ENCODE measurements around the gene C1orf159. TPM values are rescaled to one million over a fixed set of nuclear protein-coding genes. Genes with fewer than 3 reads are reported as not detected.

C1orf159 gene
- polyA plus RNA-seq, 1 donor from 2014 or later, result 31.5 TPM

DNA sequence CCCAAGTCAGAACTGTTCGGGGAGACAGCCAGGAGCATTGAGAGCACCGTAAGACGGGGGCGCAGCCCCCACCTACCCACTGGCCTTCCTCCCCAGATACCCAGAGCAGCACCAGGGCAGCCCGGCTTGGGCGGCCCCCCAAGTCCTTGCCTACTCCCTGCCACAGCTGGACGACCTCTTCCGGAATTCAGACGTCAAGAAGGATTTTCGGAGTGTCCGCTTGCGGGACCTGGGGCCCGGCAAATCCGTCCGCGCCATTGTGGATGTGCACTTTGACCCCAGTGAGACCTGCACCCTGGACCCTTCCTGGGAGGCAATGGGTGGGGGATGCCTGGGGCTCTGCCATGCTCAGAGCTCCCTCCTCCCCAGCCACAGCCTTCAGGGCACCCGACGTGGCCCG, 68.5 kb downstream of the C1orf159 start:
- H3K9me2 ChIP-seq (ENCODE audit: insufficient read depth, low read length), result no peaks in the 10 kb centered on the region
- H3F3A ChIP-seq (ENCODE audit: insufficient read depth, low read length, poor library complexity, severe bottlenecking), result no peaks in the 10 kb centered on the region
- no peak overlapping the region for H3K27ac ChIP-seq (ENCODE audit: low read length)
- H3K27me3 ChIP-seq (ENCODE audit: insufficient read depth, low read depth, low read length), result no peaks in the 10 kb centered on the region
- no peaks in the 10 kb centered on the region for H3K36me3 ChIP-seq (ENCODE audit: insufficient read depth, low read length)
- no peaks in the 10 kb centered on the region for H3K9me3 ChIP-seq (ENCODE audit: low read length)
- no peak overlapping the region for H3K9ac ChIP-seq (ENCODE audit: low read length)
- H3K79me2 ChIP-seq (replicated peaks; ENCODE audit: insufficient read depth, low read length), result no peaks in the 10 kb centered on the region
- H3K4me3 ChIP-seq (ENCODE audit: low read length), result no peak overlapping the region
- H3K4me2 ChIP-seq (ENCODE audit: low read length), result no peak overlapping the region
- TF ChIP-seq TAF1 (IDR thresholded peaks at IDR 0.05; ENCODE audit: low read depth) (no peak), POLR2AphosphoS5 (IDR thresholded peaks at IDR 0.05) (no peak), EP300 (conservative IDR thresholded peaks at IDR 0.05; ENCODE audit: poor library complexity, severe bottlenecking) (no peak), SMC3 (conservative IDR thresholded peaks at IDR 0.05; ENCODE audit: poor library complexity) (no peak), RAD21 (conservative IDR thresholded peaks at IDR 0.05) (no peak), EZH2 (IDR thresholded peaks at IDR 0.05; ENCODE audit: borderline replicate concordance, insufficient read depth, low read length, poor library complexity, severe bottlenecking) (no peak), MXI1 (conservative IDR thresholded peaks at IDR 0.05; ENCODE audit: poor library complexity, severe bottlenecking) (no peak)
- TF ChIP-seq, protein P1, sequence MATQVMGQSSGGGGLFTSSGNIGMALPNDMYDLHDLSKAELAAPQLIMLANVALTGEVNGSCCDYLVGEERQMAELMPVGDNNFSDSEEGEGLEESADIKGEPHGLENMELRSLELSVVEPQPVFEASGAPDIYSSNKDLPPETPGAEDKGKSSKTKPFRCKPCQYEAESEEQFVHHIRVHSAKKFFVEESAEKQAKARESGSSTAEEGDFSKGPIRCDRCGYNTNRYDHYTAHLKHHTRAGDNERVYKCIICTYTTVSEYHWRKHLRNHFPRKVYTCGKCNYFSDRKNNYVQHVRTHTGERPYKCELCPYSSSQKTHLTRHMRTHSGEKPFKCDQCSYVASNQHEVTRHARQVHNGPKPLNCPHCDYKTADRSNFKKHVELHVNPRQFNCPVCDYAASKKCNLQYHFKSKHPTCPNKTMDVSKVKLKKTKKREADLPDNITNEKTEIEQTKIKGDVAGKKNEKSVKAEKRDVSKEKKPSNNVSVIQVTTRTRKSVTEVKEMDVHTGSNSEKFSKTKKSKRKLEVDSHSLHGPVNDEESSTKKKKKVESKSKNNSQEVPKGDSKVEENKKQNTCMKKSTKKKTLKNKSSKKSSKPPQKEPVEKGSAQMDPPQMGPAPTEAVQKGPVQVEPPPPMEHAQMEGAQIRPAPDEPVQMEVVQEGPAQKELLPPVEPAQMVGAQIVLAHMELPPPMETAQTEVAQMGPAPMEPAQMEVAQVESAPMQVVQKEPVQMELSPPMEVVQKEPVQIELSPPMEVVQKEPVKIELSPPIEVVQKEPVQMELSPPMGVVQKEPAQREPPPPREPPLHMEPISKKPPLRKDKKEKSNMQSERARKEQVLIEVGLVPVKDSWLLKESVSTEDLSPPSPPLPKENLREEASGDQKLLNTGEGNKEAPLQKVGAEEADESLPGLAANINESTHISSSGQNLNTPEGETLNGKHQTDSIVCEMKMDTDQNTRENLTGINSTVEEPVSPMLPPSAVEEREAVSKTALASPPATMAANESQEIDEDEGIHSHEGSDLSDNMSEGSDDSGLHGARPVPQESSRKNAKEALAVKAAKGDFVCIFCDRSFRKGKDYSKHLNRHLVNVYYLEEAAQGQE (IDR thresholded peaks at IDR 0.05; ENCODE audit: borderline replicate concordance), result no peak
- TF ChIP-seq, protein P2, sequence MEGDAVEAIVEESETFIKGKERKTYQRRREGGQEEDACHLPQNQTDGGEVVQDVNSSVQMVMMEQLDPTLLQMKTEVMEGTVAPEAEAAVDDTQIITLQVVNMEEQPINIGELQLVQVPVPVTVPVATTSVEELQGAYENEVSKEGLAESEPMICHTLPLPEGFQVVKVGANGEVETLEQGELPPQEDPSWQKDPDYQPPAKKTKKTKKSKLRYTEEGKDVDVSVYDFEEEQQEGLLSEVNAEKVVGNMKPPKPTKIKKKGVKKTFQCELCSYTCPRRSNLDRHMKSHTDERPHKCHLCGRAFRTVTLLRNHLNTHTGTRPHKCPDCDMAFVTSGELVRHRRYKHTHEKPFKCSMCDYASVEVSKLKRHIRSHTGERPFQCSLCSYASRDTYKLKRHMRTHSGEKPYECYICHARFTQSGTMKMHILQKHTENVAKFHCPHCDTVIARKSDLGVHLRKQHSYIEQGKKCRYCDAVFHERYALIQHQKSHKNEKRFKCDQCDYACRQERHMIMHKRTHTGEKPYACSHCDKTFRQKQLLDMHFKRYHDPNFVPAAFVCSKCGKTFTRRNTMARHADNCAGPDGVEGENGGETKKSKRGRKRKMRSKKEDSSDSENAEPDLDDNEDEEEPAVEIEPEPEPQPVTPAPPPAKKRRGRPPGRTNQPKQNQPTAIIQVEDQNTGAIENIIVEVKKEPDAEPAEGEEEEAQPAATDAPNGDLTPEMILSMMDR (IDR thresholded peaks at IDR 0.05; ENCODE audit: poor library complexity, severe bottlenecking), result no peak
- no peaks in the 10 kb centered on the region for H4K20me1 ChIP-seq (ENCODE audit: insufficient read depth)
- no peak overlapping the region for H2AFZ ChIP-seq (ENCODE audit: low read depth, low read length)

DNA sequence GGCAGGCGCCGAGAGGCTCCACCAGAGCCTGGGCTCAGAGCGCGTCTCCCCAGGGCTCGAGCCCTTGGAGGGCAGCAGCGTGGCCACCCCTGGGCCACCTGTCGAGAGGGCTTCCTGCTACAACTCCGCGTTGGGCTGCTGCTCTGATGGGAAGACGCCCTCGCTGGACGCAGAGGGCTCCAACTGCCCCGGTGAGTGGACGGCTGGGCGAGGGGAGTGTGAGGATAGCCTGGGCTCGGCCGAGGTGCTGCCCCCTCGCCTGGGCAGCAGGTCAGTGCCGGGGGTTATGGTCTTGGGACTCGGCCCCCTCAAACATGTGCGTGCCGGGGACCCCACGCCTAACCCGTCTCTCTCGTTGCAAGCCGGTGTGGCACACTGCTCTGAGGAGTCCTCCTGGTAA, 69.1 kb downstream of the C1orf159 start:
- Histone ChIP-seq H3K9me2 (ENCODE audit: insufficient read depth, low read length) (no peaks in the 10 kb centered on the region), H3K9ac (ENCODE audit: low read length) (no peak overlapping the region), H3F3A (ENCODE audit: insufficient read depth, low read length, poor library complexity, severe bottlenecking) (no peaks in the 10 kb centered on the region), H3K36me3 (ENCODE audit: insufficient read depth, low read length) (no peaks in the 10 kb centered on the region), H3K27me3 (ENCODE audit: insufficient read depth, low read depth, low read length) (no peaks in the 10 kb centered on the region), H3K27ac (ENCODE audit: low read length) (no peak overlapping the region), H3K79me2 (replicated peaks; ENCODE audit: insufficient read depth, low read length) (no peaks in the 10 kb centered on the region), H4K20me1 (ENCODE audit: insufficient read depth) (no peaks in the 10 kb centered on the region), H3K9me3 (ENCODE audit: low read length) (no peaks in the 10 kb centered on the region), H2AFZ (ENCODE audit: low read depth, low read length) (no peak overlapping the region), H3K4me2 (ENCODE audit: low read length) (no peak overlapping the region), H3K4me3 (ENCODE audit: low read length) (no peak overlapping the region)
- TF ChIP-seq RAD21 (conservative IDR thresholded peaks at IDR 0.05) (no peak), TAF1 (IDR thresholded peaks at IDR 0.05; ENCODE audit: low read depth) (no peak), POLR2AphosphoS5 (IDR thresholded peaks at IDR 0.05) (no peak), MXI1 (conservative IDR thresholded peaks at IDR 0.05; ENCODE audit: poor library complexity, severe bottlenecking) (no peak)

DNA sequence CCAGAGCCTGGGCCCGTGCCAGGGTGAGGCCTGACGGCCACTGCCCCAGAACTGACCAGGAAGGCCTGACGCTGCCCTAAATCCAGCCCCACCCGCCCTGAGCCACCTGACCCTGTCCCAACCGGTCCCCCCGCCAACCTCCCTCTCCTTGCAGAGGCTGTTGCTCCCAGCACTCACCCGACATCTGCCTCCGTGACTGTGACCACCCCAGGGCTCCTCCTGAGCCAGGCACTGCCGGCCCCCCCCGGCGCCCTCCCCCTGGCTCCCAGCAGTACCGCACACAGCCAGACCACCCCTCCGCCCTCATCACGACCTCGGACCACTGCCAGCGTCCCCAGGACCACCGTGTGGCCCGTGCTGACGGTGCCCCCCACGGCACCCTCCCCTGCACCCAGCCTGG, 69.6 kb downstream of the C1orf159 start:
- no peaks in the 10 kb centered on the region for H3K79me2 ChIP-seq (replicated peaks; ENCODE audit: insufficient read depth, low read length)
- H3K27me3 ChIP-seq (ENCODE audit: insufficient read depth, low read depth, low read length), result no peaks in the 10 kb centered on the region
- no peak overlapping the region for H3K9ac ChIP-seq (ENCODE audit: low read length)
- no peaks in the 10 kb centered on the region for H4K20me1 ChIP-seq (ENCODE audit: insufficient read depth)
- no peaks in the 10 kb centered on the region for H3F3A ChIP-seq (ENCODE audit: insufficient read depth, low read length, poor library complexity, severe bottlenecking)
- no peaks in the 10 kb centered on the region for H3K9me2 ChIP-seq (ENCODE audit: insufficient read depth, low read length)
- no peak overlapping the region for H3K4me2 ChIP-seq (ENCODE audit: low read length)
- no peaks in the 10 kb centered on the region for H3K9me3 ChIP-seq (ENCODE audit: low read length)
- no peaks in the 10 kb centered on the region for H3K36me3 ChIP-seq (ENCODE audit: insufficient read depth, low read length)
- H2AFZ ChIP-seq (ENCODE audit: low read depth, low read length), result no peak overlapping the region
- no peak overlapping the region for H3K4me3 ChIP-seq (ENCODE audit: low read length)
- TF ChIP-seq POLR2AphosphoS5 (IDR thresholded peaks at IDR 0.05) (no peak), TAF1 (IDR thresholded peaks at IDR 0.05; ENCODE audit: low read depth) (no peak), MXI1 (conservative IDR thresholded peaks at IDR 0.05; ENCODE audit: poor library complexity, severe bottlenecking) (no peak), RAD21 (conservative IDR thresholded peaks at IDR 0.05) (no peak), EZH2 (IDR thresholded peaks at IDR 0.05; ENCODE audit: borderline replicate concordance, insufficient read depth, low read length, poor library complexity, severe bottlenecking) (no peak), SMC3 (conservative IDR thresholded peaks at IDR 0.05; ENCODE audit: poor library complexity) (no peak)
- TF ChIP-seq, protein P2 (IDR thresholded peaks at IDR 0.05; ENCODE audit: poor library complexity, severe bottlenecking), result no peak
- TF ChIP-seq, protein P1 (IDR thresholded peaks at IDR 0.05; ENCODE audit: borderline replicate concordance), result no peak
- H3K27ac ChIP-seq (ENCODE audit: low read length), result no peak overlapping the region

Measured in neural cell (in vitro differentiated cells).